ENCODE data around the gene USP33.

DNA sequence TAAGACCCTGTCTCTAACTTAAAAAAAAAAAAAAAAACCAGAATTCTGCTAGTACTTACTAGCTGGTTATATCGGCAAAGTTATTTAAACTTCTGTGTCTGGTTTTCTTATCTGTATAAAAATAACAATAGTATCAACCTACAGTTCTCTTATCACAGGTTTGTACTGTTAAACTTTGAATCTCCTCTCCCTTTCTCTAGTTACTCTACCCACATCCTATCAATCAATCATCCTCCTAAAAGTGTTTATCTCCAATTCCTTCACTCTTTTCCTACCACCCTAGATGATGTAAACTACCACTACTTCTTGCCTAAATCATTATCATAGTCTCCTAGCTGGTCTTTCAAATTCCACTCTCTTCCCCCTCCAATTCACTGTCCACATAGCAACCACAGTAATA lies 27.6 kb downstream of the USP33 start:
- no peak for TF ChIP-seq KAT7 (CRISPR knock-in tag; IDR thresholded peaks at IDR 0.05; ENCODE audit: borderline replicate concordance)
- TF ChIP-seq, protein P1, sequence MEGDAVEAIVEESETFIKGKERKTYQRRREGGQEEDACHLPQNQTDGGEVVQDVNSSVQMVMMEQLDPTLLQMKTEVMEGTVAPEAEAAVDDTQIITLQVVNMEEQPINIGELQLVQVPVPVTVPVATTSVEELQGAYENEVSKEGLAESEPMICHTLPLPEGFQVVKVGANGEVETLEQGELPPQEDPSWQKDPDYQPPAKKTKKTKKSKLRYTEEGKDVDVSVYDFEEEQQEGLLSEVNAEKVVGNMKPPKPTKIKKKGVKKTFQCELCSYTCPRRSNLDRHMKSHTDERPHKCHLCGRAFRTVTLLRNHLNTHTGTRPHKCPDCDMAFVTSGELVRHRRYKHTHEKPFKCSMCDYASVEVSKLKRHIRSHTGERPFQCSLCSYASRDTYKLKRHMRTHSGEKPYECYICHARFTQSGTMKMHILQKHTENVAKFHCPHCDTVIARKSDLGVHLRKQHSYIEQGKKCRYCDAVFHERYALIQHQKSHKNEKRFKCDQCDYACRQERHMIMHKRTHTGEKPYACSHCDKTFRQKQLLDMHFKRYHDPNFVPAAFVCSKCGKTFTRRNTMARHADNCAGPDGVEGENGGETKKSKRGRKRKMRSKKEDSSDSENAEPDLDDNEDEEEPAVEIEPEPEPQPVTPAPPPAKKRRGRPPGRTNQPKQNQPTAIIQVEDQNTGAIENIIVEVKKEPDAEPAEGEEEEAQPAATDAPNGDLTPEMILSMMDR (IDR thresholded peaks at IDR 0.05) = no peak
- TF ChIP-seq, protein P2, sequence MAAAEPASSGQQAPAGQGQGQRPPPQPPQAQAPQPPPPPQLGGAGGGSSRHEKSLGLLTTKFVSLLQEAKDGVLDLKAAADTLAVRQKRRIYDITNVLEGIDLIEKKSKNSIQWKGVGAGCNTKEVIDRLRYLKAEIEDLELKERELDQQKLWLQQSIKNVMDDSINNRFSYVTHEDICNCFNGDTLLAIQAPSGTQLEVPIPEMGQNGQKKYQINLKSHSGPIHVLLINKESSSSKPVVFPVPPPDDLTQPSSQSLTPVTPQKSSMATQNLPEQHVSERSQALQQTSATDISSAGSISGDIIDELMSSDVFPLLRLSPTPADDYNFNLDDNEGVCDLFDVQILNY (CRISPR knock-in tag; IDR thresholded peaks at IDR 0.05) = no peak
- TF ChIP-seq, protein P3, sequence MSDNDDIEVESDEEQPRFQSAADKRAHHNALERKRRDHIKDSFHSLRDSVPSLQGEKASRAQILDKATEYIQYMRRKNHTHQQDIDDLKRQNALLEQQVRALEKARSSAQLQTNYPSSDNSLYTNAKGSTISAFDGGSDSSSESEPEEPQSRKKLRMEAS (CRISPR knock-in tag; IDR thresholded peaks at IDR 0.05) = no peak
- TF ChIP-seq ETV6 (CRISPR knock-in tag; IDR thresholded peaks at IDR 0.05) = no peak
- no peak for TF ChIP-seq JUN (CRISPR knock-in tag; IDR thresholded peaks at IDR 0.05)
- TF ChIP-seq CDX4 (CRISPR knock-in tag; IDR thresholded peaks at IDR 0.05; ENCODE audit: borderline replicate concordance) = no peak
- TF ChIP-seq SMAD3 (CRISPR knock-in tag; IDR thresholded peaks at IDR 0.05; ENCODE audit: borderline replicate concordance) = no peak
- TF ChIP-seq ZNF423 (CRISPR knock-in tag; IDR thresholded peaks at IDR 0.05) = no peak

All from WTC11 (cell line).